Tibial nerve (tissue), 4 donors: ENCODE results near the gene ESM1.

Source experiments
- CTCF ChIP-seq, 5 experiments: fragments of 200-600 bp in 3 of 5; fragments of 450-650 bp in 2 of 5; sonication (generic) in 3 of 5; IDR thresholded peaks; one replicate each; pipeline ENCODE4 v1.5.1; 2016 to 2019; ENCODE audit warnings: antibody characterized with exemption in 5 of 5, mild to moderate bottlenecking in 3 of 5, moderate library complexity in 2 of 5
- EP300 ChIP-seq, 2 donors: sonication (generic); formaldehyde crosslinking; IDR thresholded peaks; one replicate each; pipeline ENCODE4 v1.6.1; 2017; ENCODE audit warnings: antibody characterized with exemption in 2 of 2, mild to moderate bottlenecking in 1 of 2
- POLR2A ChIP-seq, 2 donors: fragments of 450-650 bp; IDR thresholded peaks; one replicate each; pipeline ENCODE4 v1.6.1; 2017; ENCODE audit warnings: antibody characterized with exemption in 2 of 2, mild to moderate bottlenecking in 2 of 2, moderate library complexity in 2 of 2

DNA sequence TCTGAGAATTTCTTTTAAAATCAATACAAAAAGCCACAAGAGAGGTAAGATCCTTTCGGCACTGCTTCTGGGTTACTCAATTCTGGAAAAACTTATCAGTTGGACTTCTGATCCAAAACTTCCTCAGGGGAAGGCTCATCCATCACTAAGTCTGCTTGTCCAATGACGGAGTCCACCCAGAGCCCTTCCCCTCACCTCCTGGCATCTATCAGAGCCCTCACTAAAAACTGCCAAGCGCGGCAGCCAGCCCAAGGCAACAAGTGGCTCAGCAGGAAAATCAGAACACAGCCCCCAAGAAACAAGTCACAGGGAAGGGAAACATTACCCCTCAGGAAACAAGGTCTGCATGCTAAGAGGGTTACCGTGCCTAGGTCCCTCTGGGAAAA, 869 bp upstream of the ESM1 start:
- TF ChIP-seq CTCF (IDR thresholded peaks at IDR 0.05) (no peak), EP300 (IDR thresholded peaks at IDR 0.05) (no peak), POLR2A (IDR thresholded peaks at IDR 0.05) (no peak)
